ENCODE data around the gene NVL.

Gene NVL

GRCh38 chr1:224178894-224179293, 151.1 kb downstream of the NVL start:
- Histone ChIP-seq H3K9me2 (replicated peaks; ENCODE audit: control insufficient read depth, low read length) (no peaks in the 10 kb centered on the region), H3K27ac (ENCODE audit: low read depth, low read length) (no peak overlapping the region), H3K4me2 (ENCODE audit: low read length) (no peak overlapping the region), H3K4me3 (ENCODE audit: low read length) (no peak overlapping the region), H3F3A (ENCODE audit: control insufficient read depth, insufficient read depth) (peaks cover 22% of the 10 kb centered on the region), H3K4me1 (ENCODE audit: control insufficient read depth, low read length) (peaks cover 37% of the 10 kb centered on the region), H3K27me3 (ENCODE audit: control insufficient read depth, low read length) (no peaks in the 10 kb centered on the region), H3K79me2 (ENCODE audit: control insufficient read depth, low read length) (peaks cover 8% of the 10 kb centered on the region), H3K36me3 (ENCODE audit: control insufficient read depth, low read length) (peaks cover 8% of the 10 kb centered on the region), H4K20me1 (ENCODE audit: control insufficient read depth, insufficient read depth, low read depth, low read length) (no peaks in the 10 kb centered on the region), H3K9me3 (ENCODE audit: control insufficient read depth, insufficient read depth, low read length) (no peaks in the 10 kb centered on the region)
- TF ChIP-seq EZH2phosphoT487 (IDR thresholded peaks at IDR 0.05; ENCODE audit: borderline replicate concordance, low read length) = no peak
- TF ChIP-seq CTCF (IDR thresholded peaks at IDR 0.05; ENCODE audit: low read depth, low read length, poor library complexity, severe bottlenecking) = no peak

- Histone ChIP-seq H3F3A (ENCODE audit: control insufficient read depth, insufficient read depth) (peaks cover 17% of the 10 kb centered on the region), H3K4me3 (ENCODE audit: low read length) (no peak overlapping the region), H3K27me3 (ENCODE audit: control insufficient read depth, low read length) (no peaks in the 10 kb centered on the region), H3K4me1 (ENCODE audit: control insufficient read depth, low read length) (peaks cover 37% of the 10 kb centered on the region), H3K9me3 (ENCODE audit: control insufficient read depth, insufficient read depth, low read length) (no peaks in the 10 kb centered on the region), H3K36me3 (ENCODE audit: control insufficient read depth, low read length) (no peaks in the 10 kb centered on the region), H3K79me2 (ENCODE audit: control insufficient read depth, low read length) (no peaks in the 10 kb centered on the region), H3K9me2 (replicated peaks; ENCODE audit: control insufficient read depth, low read length) (no peaks in the 10 kb centered on the region), H4K20me1 (ENCODE audit: control insufficient read depth, insufficient read depth, low read depth, low read length) (no peaks in the 10 kb centered on the region), H3K27ac (ENCODE audit: low read depth, low read length) (no peak overlapping the region), H3K4me2 (ENCODE audit: low read length) (no peak overlapping the region)
- no peak for TF ChIP-seq EZH2phosphoT487 (IDR thresholded peaks at IDR 0.05; ENCODE audit: borderline replicate concordance, low read length)
- no peak for TF ChIP-seq CTCF (IDR thresholded peaks at IDR 0.05; ENCODE audit: low read depth, low read length, poor library complexity, severe bottlenecking)
These were observed 152.5 kb downstream of the NVL start for GRCh38 chr1:224177356-224177999.
